MCF 10A (cell line): ENCODE data around the gene BRSK2. TPM values are rescaled to one million over a fixed set of nuclear protein-coding genes. Genes with fewer than 3 reads are reported as not detected.

Experiments
- BruUV-seq: library from RNA; stranded (reverse); fragments of 400-500 nt; replicated peaks from 2 replicates; lab custom pipeline; 2021; lab: Mats Ljungman, UMichigan
- CTCF ChIA-PET: fragments of 300-600 bp; sonication (Branson Sonifier 250); formaldehyde crosslinking; extraction: SDS; loops from one replicate; lab custom pipeline; 2021; ENCODE audit warnings: antibody characterized with exemption, inconsistent platforms; lab: Yijun Ruan, JAX
- POLR2A ChIA-PET: fragments of 300-600, 350-650 bp; sonication (Branson Sonifier 250); formaldehyde crosslinking; extraction: SDS; loops from one replicate; lab custom pipeline; 2020; ENCODE audit warnings: antibody characterized with exemption, inconsistent platforms; lab: Yijun Ruan, JAX
- DNase-seq: peaks from one replicate; pipeline ENCODE4 v3.0.0-alpha.2; 2018; ENCODE audit not compliant: unreplicated experiment
- H3K27ac Mint-ChIP-seq: one replicate; pipeline ENCODE4 v1.8.0; 2022; ENCODE audit warnings: mild to moderate bottlenecking, low read depth, mixed read lengths; ENCODE audit not compliant: unreplicated experiment
- H3K27me3 Mint-ChIP-seq: one replicate; pipeline ENCODE4 v1.8.0; 2022; ENCODE audit warnings: mixed read lengths; ENCODE audit not compliant: insufficient read depth, unreplicated experiment
- H3K36me3 Mint-ChIP-seq: one replicate; pipeline ENCODE4 v1.8.0; 2022; ENCODE audit warnings: mild to moderate bottlenecking, moderate library complexity, mixed read lengths; ENCODE audit not compliant: insufficient read depth, unreplicated experiment
- H3K4me1 Mint-ChIP-seq: one replicate; pipeline ENCODE4 v1.8.0; 2022; ENCODE audit warnings: mixed read lengths; ENCODE audit not compliant: insufficient read depth, unreplicated experiment
- H3K4me3 Mint-ChIP-seq: one replicate; pipeline ENCODE4 v1.8.0; 2022; ENCODE audit warnings: mild to moderate bottlenecking, moderate library complexity, mixed read lengths; ENCODE audit not compliant: unreplicated experiment
- H3K9me3 Mint-ChIP-seq: one replicate; pipeline ENCODE4 v1.8.0; 2022; ENCODE audit warnings: mixed read lengths; ENCODE audit not compliant: unreplicated experiment
- CTCF ChIP-seq: fragments of 200-600 bp; IDR thresholded peaks from one replicate; pipeline ENCODE4 v1.8.0; 2022; ENCODE audit warnings: antibody characterized with exemption, mild to moderate bottlenecking; ENCODE audit not compliant: unreplicated experiment
- intact Hi-C: fragments of 100-400 bp; cut with micrococcal nuclease; formaldehyde crosslinking; loops from 2 replicates; pipeline ENCODE4 v1.14.1; 2022
- total RNA-seq: library from RNA; stranded (reverse); gene quantifications from 2 replicates; pipeline ENCODE4 v1.2.3, GENCODE V29; 2022

Gene BRSK2
- total RNA-seq, 1 experiment from 2014 or later = 0.44 TPM

GRCh38 chr11:1395773-1396374, 6.1 kb downstream of the BRSK2 start:
- BruUV-seq = no TSS peak
- H3K4me3 Mint-ChIP-seq = no peak overlapping the region
- no peaks in the 10 kb centered on the region for H3K36me3 Mint-ChIP-seq
- no peaks in the 10 kb centered on the region for H3K27me3 Mint-ChIP-seq
- intact Hi-C loops = no loop called here
- ChIA-PET CTCF (interaction anchor here (0.7 kb wide), 1 partner anchor 119 kb away, joined by 3 read pairs; no protein-coding TSS in a partner anchor), POLR2A (no interaction called here)
- no peak overlapping the region for H3K27ac Mint-ChIP-seq
- TF ChIP-seq CTCF = no peak
- no peaks in the 10 kb centered on the region for H3K4me1 Mint-ChIP-seq
- no peaks in the 10 kb centered on the region for H3K9me3 Mint-ChIP-seq
- no peak for DNase-seq

- BruUV-seq = no TSS peak
- CTCF ChIA-PET = interaction anchor here (0.7 kb wide), 1 partner anchor 119 kb away, joined by 3 read pairs; no protein-coding TSS in a partner anchor
- Mint-ChIP-seq H3K9me3 (no peaks in the 10 kb centered on the region), H3K4me3 (no peak overlapping the region), H3K4me1 (no peaks in the 10 kb centered on the region), H3K36me3 (no peaks in the 10 kb centered on the region), H3K27me3 (no peaks in the 10 kb centered on the region), H3K27ac (no peak overlapping the region)
- intact Hi-C loops = no loop called here
- no peak for DNase-seq
- no peak for TF ChIP-seq CTCF
- POLR2A ChIA-PET = no interaction called here
Measured at GRCh38 chr11:1396375-1396841, 6.7 kb downstream of the BRSK2 start.

GRCh38 chr11:1397146-1397861, 7.6 kb downstream of the BRSK2 start:
- Mint-ChIP-seq H3K4me3 (no peak overlapping the region), H3K9me3 (no peaks in the 10 kb centered on the region), H3K27me3 (no peaks in the 10 kb centered on the region), H3K4me1 (no peaks in the 10 kb centered on the region), H3K36me3 (no peaks in the 10 kb centered on the region), H3K27ac (no peak overlapping the region)
- ChIA-PET POLR2A (no interaction called here), CTCF (no interaction called here)
- no TSS peak for BruUV-seq
- intact Hi-C loops = no loop called here
- no peak for DNase-seq
- TF ChIP-seq CTCF = no peak

- no peaks in the 10 kb centered on the region for H3K27me3 Mint-ChIP-seq
- no TSS peak for BruUV-seq
- no peak for TF ChIP-seq CTCF
- H3K4me3 Mint-ChIP-seq = no peak overlapping the region
- no peak overlapping the region for H3K27ac Mint-ChIP-seq
- H3K36me3 Mint-ChIP-seq = no peaks in the 10 kb centered on the region
- ChIA-PET CTCF (no interaction called here), POLR2A (interaction anchor here (0.6 kb wide), 1 partner anchor 22 kb away, joined by 3 read pairs; no protein-coding TSS in a partner anchor)
- H3K9me3 Mint-ChIP-seq = no peaks in the 10 kb centered on the region
- intact Hi-C loops = no loop called here
- DNase-seq = no peak
- H3K4me1 Mint-ChIP-seq = no peaks in the 10 kb centered on the region
Measured at GRCh38 chr11:1397862-1398527, 8.3 kb downstream of the BRSK2 start.
